Naive thymus-derived CD8-positive, alpha-beta T cell (primary cell): ENCODE data around the gene HSD17B7. TPM values are rescaled to one million over a fixed set of nuclear protein-coding genes. Genes with fewer than 3 reads are reported as not detected.

ENCODE experiments used
- polyA plus RNA-seq, 3 donors: library from polyadenylated mRNA; unstranded; fragments of 300-500 nt; fragmentation: Illumina TruSeq; gene quantifications; one replicate each; pipeline ENCODE4 v1.2.3, GENCODE V29; 2021
- total RNA-seq, 8 experiments: library from RNA in 2 of 8; stranded (reverse) in 2 of 8; gene quantifications; one replicate each; pipeline ENCODE4 v1.2.3 and lab custom pipeline; 2021 to 2026

HSD17B7 gene
- total and polyA plus RNA-seq, 5 experiments from 2014 or later = 19.1 to 39.5 (median 27.6) TPM

Other genes with a start within 250 kb of the HSD17B7 start
- gene UAP1, start 229.0 kb upstream of the HSD17B7 start, total RNA-seq = 10 to 100 TPM; 17.1 to 17.3 TPM
- gene UAP1, start 229.0 kb upstream of the HSD17B7 start, polyA plus RNA-seq = 10 to 100 TPM; 20.7 to 27.0 (median 23.4) TPM
- under 1 TPM; 0.16 to 0.21 TPM for gene DDR2, start 158.2 kb upstream of the HSD17B7 start, total RNA-seq
- under 1 TPM in 1 of 3 donors, not detected in 2; 0.33 TPM for gene DDR2, start 158.2 kb upstream of the HSD17B7 start, polyA plus RNA-seq
- gene CCDC190, start 70.5 kb downstream of the HSD17B7 start, total RNA-seq = not detected
- not detected for gene CCDC190, start 70.5 kb downstream of the HSD17B7 start, polyA plus RNA-seq